HG02973 (cell line): ENCODE measurements around the gene HS3ST2.

ENCODE experiments used
- ATAC-seq: cut with Tn5 transposase; IDR thresholded peaks from one replicate; pipeline ENCODE4 v1.9.1; 2021; ENCODE audit warnings: moderate library complexity; ENCODE audit not compliant: unreplicated experiment

The HS3ST2 gene

GRCh38 chr16:22813948-22814710 is at the start of gene HS3ST2:
Gene HS3ST2, plus strand, starts transcription at chr16:22814162. Its CDS starts 449 bp downstream, at chr16:22814611.
- no peak for ATAC-seq

GRCh38 chr16:22764662-22765327 is 49.2 kb upstream of the HS3ST2 start:
- no peak for ATAC-seq

- ATAC-seq = no peak
Measured at GRCh38 chr16:22765479-22765878, 48.5 kb upstream of the HS3ST2 start.

GRCh38 chr16:22770866-22771265 is 43.1 kb upstream of the HS3ST2 start:
- no peak for ATAC-seq

GRCh38 chr16:22771551-22771950 is 42.4 kb upstream of the HS3ST2 start:
- no peak for ATAC-seq

- ATAC-seq = no peak
Measured at GRCh38 chr16:22775220-22775922, 38.6 kb upstream of the HS3ST2 start.

- ATAC-seq = no peak
Measured at GRCh38 chr16:22781480-22781879, 32.5 kb upstream of the HS3ST2 start.

GRCh38 chr16:22782314-22782713 is 31.6 kb upstream of the HS3ST2 start:
- no peak for ATAC-seq

GRCh38 chr16:22784690-22785214 is 29.2 kb upstream of the HS3ST2 start:
- no peak for ATAC-seq

- no peak for ATAC-seq
Measured at GRCh38 chr16:22785552-22785951, 28.4 kb upstream of the HS3ST2 start.

GRCh38 chr16:22786284-22786683 is 27.7 kb upstream of the HS3ST2 start:
- no peak for ATAC-seq

GRCh38 chr16:22786691-22787090 is 27.3 kb upstream of the HS3ST2 start:
- no peak for ATAC-seq

GRCh38 chr16:22787466-22788192 is 26.3 kb upstream of the HS3ST2 start:
- no peak for ATAC-seq

- no peak for ATAC-seq
Measured at GRCh38 chr16:22788193-22788530, 25.8 kb upstream of the HS3ST2 start.

- no peak for ATAC-seq
Measured at GRCh38 chr16:22789281-22789945, 24.5 kb upstream of the HS3ST2 start.

- ATAC-seq = no peak
Measured at GRCh38 chr16:22797551-22797950, 16.4 kb upstream of the HS3ST2 start.

- no peak for ATAC-seq
Measured at GRCh38 chr16:22799113-22799512, 14.8 kb upstream of the HS3ST2 start.

- no peak for ATAC-seq
Measured at GRCh38 chr16:22804893-22805292, 9.1 kb upstream of the HS3ST2 start.

GRCh38 chr16:22805326-22805725 is 8.6 kb upstream of the HS3ST2 start:
- no peak for ATAC-seq

GRCh38 chr16:22806811-22807210 is 7.2 kb upstream of the HS3ST2 start:
- ATAC-seq = no peak

- no peak for ATAC-seq
Measured at GRCh38 chr16:22810226-22810625, 3.7 kb upstream of the HS3ST2 start.
